Smooth muscle cell (in vitro differentiated cells): ENCODE data around the gene PPM1E. TPM values are rescaled to one million over a fixed set of nuclear protein-coding genes. Genes with fewer than 3 reads are reported as not detected.

ENCODE experiments used
- DNase-seq: peaks from one replicate; lab custom pipeline; 2025; ENCODE audit not compliant: unreplicated experiment; lab: John Stamatoyannopoulos, UW
- H2AFZ ChIP-seq: fragments of 200-600 bp; sonication (generic); 2 replicates; pipeline ENCODE4 v1.6.0; 2016; ENCODE audit warnings: antibody characterized with exemption, low read depth, mild to moderate bottlenecking
- H3F3A ChIP-seq: fragments of 200-600 bp; sonication (generic); 2 replicates; pipeline ENCODE4 v1.6.0; 2017; ENCODE audit warnings: antibody characterized with exemption, low read depth
- H3K27ac ChIP-seq: fragments of 200-600 bp; sonication (generic); 2 replicates; pipeline ENCODE4 v1.5.1; 2016; ENCODE audit warnings: low read depth, mild to moderate bottlenecking
- H3K27me3 ChIP-seq: fragments of 200-600 bp; sonication (generic); 2 replicates; pipeline ENCODE4 v1.6.1; 2016; ENCODE audit warnings: low read depth, mild to moderate bottlenecking
- H3K36me3 ChIP-seq: fragments of 200-600 bp; sonication (generic); 2 replicates; pipeline ENCODE4 v1.5.1; 2016; ENCODE audit warnings: low read depth
- H3K4me1 ChIP-seq: fragments of 200-600 bp; sonication (generic); 2 replicates; pipeline ENCODE4 v1.5.1; 2016; ENCODE audit warnings: low read depth
- H3K4me2 ChIP-seq: fragments of 200-600 bp; sonication (generic); 2 replicates; pipeline ENCODE4 v1.6.0; 2016; ENCODE audit warnings: mild to moderate bottlenecking
- H3K4me3 ChIP-seq: fragments of 200-600 bp; sonication (generic); 2 replicates; pipeline ENCODE4 v1.5.1; 2016; ENCODE audit warnings: mild to moderate bottlenecking
- H3K79me2 ChIP-seq: fragments of 200-600 bp; sonication (generic); 2 replicates; pipeline ENCODE4 v1.6.0; 2016; ENCODE audit warnings: low read depth, mild to moderate bottlenecking
- H3K9ac ChIP-seq: fragments of 200-600 bp; sonication (generic); 2 replicates; pipeline ENCODE4 v1.6.0; 2016; ENCODE audit warnings: low read depth
- H3K9me3 ChIP-seq: fragments of 200-600 bp; sonication (generic); replicated peaks from 2 replicates; pipeline ENCODE4 v1.5.1; 2016; ENCODE audit warnings: low read depth
- H4K20me1 ChIP-seq: fragments of 200-600 bp; sonication (generic); 2 replicates; pipeline ENCODE4 v1.6.0; 2016; ENCODE audit warnings: low read depth
- WGBS: methylation state at CpG from one replicate; pipeline ENCODE4 v1.1.7; 2016; ENCODE audit warnings: low lambda C conversion rate; 5-methylcytosine and 5-hydroxymethylcytosine counted together
- polyA plus RNA-seq: library from polyadenylated mRNA; unstranded; fragments of >200 nt; fragmentation: Nextera tagmentation; extraction: Ambion mirVana; gene quantifications from 2 replicates; pipeline ENCODE4 v1.2.1, GENCODE V29; 2016
- total RNA-seq: library from RNA; depleted of rRNA; stranded (reverse); fragments of >200 nt; gene quantifications from 2 replicates; pipeline ENCODE4 v1.2.3, GENCODE V29; 2014
- TF ChIP-seq, protein P1 (sequence below): fragments of 200-600 bp; sonication (generic); IDR thresholded peaks from 2 replicates; pipeline ENCODE4 v1.5.1; 2017; ENCODE audit warnings: borderline replicate concordance, mild to moderate bottlenecking, antibody characterized with exemption; ENCODE audit not compliant: insufficient read depth, poor library complexity, severe bottlenecking

The PPM1E gene
- total and polyA plus RNA-seq, 2 experiments from 2014 or later: 0.29 to 0.72 TPM

- no peaks in the 10 kb centered on the region for H3K79me2 ChIP-seq
- peaks cover 53% of the 10 kb centered on the region for H3K27me3 ChIP-seq
- H3K4me3 ChIP-seq: no peak overlapping the region
- no peak overlapping the region for H3K4me2 ChIP-seq
- no peaks in the 10 kb centered on the region for H3F3A ChIP-seq
- 88% methylated on average over 8 of the region's 8 CpGs for WGBS
- DNase-seq: no peak
- TF ChIP-seq, protein P1, sequence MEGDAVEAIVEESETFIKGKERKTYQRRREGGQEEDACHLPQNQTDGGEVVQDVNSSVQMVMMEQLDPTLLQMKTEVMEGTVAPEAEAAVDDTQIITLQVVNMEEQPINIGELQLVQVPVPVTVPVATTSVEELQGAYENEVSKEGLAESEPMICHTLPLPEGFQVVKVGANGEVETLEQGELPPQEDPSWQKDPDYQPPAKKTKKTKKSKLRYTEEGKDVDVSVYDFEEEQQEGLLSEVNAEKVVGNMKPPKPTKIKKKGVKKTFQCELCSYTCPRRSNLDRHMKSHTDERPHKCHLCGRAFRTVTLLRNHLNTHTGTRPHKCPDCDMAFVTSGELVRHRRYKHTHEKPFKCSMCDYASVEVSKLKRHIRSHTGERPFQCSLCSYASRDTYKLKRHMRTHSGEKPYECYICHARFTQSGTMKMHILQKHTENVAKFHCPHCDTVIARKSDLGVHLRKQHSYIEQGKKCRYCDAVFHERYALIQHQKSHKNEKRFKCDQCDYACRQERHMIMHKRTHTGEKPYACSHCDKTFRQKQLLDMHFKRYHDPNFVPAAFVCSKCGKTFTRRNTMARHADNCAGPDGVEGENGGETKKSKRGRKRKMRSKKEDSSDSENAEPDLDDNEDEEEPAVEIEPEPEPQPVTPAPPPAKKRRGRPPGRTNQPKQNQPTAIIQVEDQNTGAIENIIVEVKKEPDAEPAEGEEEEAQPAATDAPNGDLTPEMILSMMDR: no peak
- H2AFZ ChIP-seq: no peak overlapping the region
- no peak overlapping the region for H3K27ac ChIP-seq
- H3K9me3 ChIP-seq: no peaks in the 10 kb centered on the region
- no peak overlapping the region for H3K9ac ChIP-seq
- peaks cover 14% of the 10 kb centered on the region for H3K4me1 ChIP-seq
- H4K20me1 ChIP-seq: no peaks in the 10 kb centered on the region
- H3K36me3 ChIP-seq: no peaks in the 10 kb centered on the region
Measured at GRCh38 chr17:58758890-58759289, 3.2 kb downstream of the PPM1E start.

GRCh38 chr17:58759522-58759921 lies 3.9 kb downstream of the PPM1E start:
- TF ChIP-seq, protein P1: no peak
- 79% methylated on average over 2 of the region's 2 CpGs for WGBS
- H3F3A ChIP-seq: no peaks in the 10 kb centered on the region
- DNase-seq: no peak
- peaks cover 53% of the 10 kb centered on the region for H3K27me3 ChIP-seq
- no peaks in the 10 kb centered on the region for H4K20me1 ChIP-seq
- H3K36me3 ChIP-seq: no peaks in the 10 kb centered on the region
- no peaks in the 10 kb centered on the region for H3K79me2 ChIP-seq
- H3K4me2 ChIP-seq: no peak overlapping the region
- H3K9ac ChIP-seq: no peak overlapping the region
- H2AFZ ChIP-seq: no peak overlapping the region
- H3K4me1 ChIP-seq: peaks cover 14% of the 10 kb centered on the region
- H3K4me3 ChIP-seq: no peak overlapping the region
- no peaks in the 10 kb centered on the region for H3K9me3 ChIP-seq
- H3K27ac ChIP-seq: no peak overlapping the region

DNA sequence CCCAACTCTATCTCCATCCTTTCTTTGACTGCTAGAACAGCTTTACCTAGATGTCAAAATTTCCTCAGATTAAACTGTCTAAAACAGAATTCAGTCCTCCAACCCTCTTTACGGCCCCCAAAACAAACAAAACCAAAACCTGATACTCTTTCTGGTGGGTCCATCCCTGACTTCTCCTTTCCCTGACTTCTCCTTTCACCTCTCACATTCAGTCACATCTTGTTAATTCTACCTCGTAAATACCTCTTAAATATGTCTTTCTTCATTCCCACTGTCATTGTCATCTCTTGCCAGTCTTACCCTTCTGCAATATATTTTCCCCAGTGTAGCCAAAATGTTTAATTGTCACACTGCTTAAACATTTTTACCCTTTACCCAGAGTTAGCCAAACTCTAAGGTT lies 4.6 kb downstream of the PPM1E start:
- peaks cover 53% of the 10 kb centered on the region for H3K27me3 ChIP-seq
- 86% methylated on average over 2 of the region's 2 CpGs for WGBS
- no peak overlapping the region for H3K4me3 ChIP-seq
- TF ChIP-seq, protein P1: no peak
- H3K36me3 ChIP-seq: no peaks in the 10 kb centered on the region
- no peaks in the 10 kb centered on the region for H3F3A ChIP-seq
- H3K9me3 ChIP-seq: no peaks in the 10 kb centered on the region
- no peak for DNase-seq
- H3K4me2 ChIP-seq: no peak overlapping the region
- H3K27ac ChIP-seq: no peak overlapping the region
- no peaks in the 10 kb centered on the region for H4K20me1 ChIP-seq
- no peaks in the 10 kb centered on the region for H3K79me2 ChIP-seq
- H2AFZ ChIP-seq: no peak overlapping the region
- no peak overlapping the region for H3K9ac ChIP-seq
- peaks cover 14% of the 10 kb centered on the region for H3K4me1 ChIP-seq

DNA sequence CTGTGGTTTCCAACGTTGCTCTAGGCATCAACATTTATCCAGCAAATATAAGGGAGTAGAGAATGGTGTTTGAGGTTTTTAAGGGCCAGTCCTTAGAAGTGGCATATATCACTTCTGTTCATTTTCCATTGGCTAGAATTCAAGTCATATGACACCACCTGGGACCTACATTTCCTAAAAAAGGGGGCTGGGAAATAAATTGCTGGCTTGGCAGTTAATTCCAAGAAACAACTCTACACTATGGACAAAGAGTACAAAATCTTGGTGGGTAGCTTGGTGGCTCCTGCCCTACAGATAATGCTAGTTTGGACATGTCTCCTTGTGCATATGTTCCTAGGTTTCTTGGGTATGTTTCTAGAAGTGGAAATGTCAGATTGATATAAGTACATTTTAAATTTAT lies 7.6 kb downstream of the PPM1E start:
- H3K4me3 ChIP-seq: no peak overlapping the region
- peaks cover 32% of the 10 kb centered on the region for H3K27me3 ChIP-seq
- H3K27ac ChIP-seq: no peak overlapping the region
- no peaks in the 10 kb centered on the region for H3K4me1 ChIP-seq
- H3F3A ChIP-seq: no peaks in the 10 kb centered on the region
- no peaks in the 10 kb centered on the region for H3K79me2 ChIP-seq
- no peak overlapping the region for H3K4me2 ChIP-seq
- no peaks in the 10 kb centered on the region for H3K9me3 ChIP-seq
- TF ChIP-seq, protein P1: no peak
- H3K36me3 ChIP-seq: no peaks in the 10 kb centered on the region
- no peak overlapping the region for H3K9ac ChIP-seq
- no peak overlapping the region for H2AFZ ChIP-seq
- DNase-seq: no peak
- no peaks in the 10 kb centered on the region for H4K20me1 ChIP-seq
- 87% methylated on average over 1 of the region's 1 CpG for WGBS
